Bone marrow (tissue), 2 donors: ENCODE measurements around the gene CST6.
"Not testable (repeated sequence)": the region's sequence is repeated elsewhere in the genome, so short reads cannot be mapped to it uniquely, and the experiment has no call there.

Source experiments
- DNase-seq, 2 donors: peaks; one replicate each; lab custom pipeline; 2025; lab: John Stamatoyannopoulos, UW

Gene CST6

DNA sequence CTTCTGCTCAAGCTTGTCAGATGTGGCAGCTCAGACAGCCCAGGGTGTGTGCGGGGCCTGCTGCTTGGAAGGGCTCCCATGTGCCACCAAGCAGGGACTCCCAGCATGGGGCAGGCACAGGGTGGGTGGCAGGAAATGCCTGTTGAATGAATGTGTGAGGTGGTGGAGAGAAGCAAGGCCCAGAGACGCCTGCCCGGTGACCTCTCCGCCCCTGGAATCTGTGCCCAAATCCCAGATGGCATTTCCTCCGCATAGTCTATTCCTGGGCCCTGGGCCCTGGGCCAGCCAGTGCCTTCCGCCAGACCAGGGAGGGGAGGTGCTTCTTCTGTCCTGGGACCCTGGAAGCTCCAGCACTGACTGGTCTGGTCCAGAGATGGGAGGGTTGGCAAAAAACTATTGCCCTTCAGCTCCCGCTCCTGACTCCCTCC, 3.7 kb downstream of the CST6 start:
- DNase-seq = no peak

- DNase-seq = no peak
Measured at GRCh38 chr11:66015936-66016792, 4.4 kb downstream of the CST6 start.

GRCh38 chr11:66016793-66017177, 5.0 kb downstream of the CST6 start:
- DNase-seq = no peak

GRCh38 chr11:66017321-66017720, 5.5 kb downstream of the CST6 start:
- no peak for DNase-seq

- no peak for DNase-seq
Measured at GRCh38 chr11:66020212-66020611, 8.4 kb downstream of the CST6 start.

DNA sequence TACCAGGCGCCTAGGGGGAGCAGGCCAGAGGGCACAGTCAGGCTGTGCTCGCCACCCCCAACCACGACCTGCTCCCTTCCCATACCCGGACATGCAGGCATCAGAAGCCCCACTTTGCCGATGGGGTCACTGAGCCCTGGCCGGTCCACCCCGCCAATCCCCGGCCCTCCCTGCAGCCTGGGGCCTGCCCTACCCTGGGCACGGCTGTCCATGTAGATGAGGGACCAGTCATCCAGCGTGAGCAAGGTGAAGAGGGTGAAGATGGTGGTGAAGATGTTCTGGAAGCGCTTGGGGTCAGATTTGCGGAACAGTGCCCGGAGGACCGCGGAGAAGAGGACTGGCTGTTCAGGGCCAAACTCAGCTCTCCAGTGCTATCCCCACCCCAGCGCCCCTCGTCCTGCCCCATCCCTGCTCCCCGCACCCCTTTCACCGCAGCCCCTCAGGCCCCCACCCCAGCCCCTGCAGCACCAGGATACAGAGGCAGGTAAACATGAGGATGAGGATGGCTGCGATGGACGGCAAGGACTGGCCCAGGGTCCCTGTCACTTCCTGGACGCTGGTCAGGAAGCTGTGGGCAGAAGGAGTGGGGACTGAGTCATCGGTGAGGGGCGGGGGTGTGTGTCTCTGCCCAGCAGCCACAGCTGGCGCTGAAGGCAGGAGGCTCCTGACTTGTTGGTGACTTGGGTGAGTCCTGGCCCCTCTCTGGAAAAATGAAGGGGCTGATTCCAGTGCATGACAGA, 9.0 kb downstream of the CST6 start:
- peak; percentile 53 to 78 for DNase-seq

DNA sequence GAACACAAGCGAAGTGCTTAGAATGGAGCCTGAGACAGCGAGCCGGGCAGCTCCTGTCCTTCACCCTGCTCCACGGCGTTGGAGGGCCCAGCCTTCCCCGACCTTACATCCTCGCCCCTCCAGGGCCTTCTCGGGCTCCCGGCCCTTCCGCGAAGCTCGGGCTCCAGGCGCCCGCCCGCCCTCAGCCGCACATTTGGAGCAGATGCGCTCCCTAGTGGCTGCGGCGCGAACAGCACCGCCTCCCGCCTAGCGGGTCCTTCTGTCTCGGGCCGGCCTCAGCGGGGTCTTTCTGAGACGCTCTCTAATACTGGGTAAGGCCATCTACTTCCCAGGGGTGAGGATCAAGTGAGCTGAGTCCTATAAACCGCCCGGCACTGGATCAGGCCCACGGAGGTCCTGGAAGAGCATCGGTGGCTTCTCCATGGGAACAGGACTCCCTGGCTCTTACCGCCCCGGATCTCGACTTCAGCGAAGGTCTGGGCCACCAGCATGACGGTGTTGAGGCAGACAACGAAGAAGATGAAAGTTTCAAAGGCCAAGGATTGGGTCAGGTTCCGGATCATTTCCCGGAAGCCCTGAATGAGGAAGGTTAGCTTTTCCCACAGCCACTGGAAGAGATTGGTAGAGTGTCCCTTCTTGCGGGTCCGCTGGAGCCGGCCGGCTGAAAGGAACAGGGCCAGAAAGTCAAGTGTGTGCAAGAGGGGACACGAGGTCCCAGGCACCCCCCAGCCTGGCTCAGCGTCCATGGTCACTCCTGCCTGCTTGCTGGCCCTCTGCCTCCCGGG, 10.8 kb downstream of the CST6 start:
- peak; percentile 45 to 48 for DNase-seq

DNA sequence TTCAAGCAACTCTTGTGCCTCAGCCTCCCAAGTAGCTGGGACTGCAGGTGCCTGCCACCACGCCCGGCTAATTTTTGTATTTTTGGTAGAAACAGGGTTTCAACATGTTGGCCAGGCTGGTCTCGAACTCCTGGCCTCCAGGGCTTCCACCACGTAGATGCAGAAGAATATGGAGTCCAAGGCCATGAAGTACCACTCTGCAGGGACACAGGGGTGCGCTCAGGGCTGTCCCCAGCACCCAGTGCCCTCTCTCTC, 11.3 kb downstream of the CST6 start:
- not testable (repeated sequence) for DNase-seq

- DNase-seq = no peak
Measured at GRCh38 chr11:66026017-66026529, 14.3 kb downstream of the CST6 start, which contains the start of gene CATSPER1. Gene CATSPER1, minus strand, starts transcription at chr11:66026479. Its CDS starts 100 bp downstream, at chr11:66026379.

- DNase-seq = no peak
Measured at GRCh38 chr11:66032957-66033735, 21.3 kb downstream of the CST6 start.

DNA sequence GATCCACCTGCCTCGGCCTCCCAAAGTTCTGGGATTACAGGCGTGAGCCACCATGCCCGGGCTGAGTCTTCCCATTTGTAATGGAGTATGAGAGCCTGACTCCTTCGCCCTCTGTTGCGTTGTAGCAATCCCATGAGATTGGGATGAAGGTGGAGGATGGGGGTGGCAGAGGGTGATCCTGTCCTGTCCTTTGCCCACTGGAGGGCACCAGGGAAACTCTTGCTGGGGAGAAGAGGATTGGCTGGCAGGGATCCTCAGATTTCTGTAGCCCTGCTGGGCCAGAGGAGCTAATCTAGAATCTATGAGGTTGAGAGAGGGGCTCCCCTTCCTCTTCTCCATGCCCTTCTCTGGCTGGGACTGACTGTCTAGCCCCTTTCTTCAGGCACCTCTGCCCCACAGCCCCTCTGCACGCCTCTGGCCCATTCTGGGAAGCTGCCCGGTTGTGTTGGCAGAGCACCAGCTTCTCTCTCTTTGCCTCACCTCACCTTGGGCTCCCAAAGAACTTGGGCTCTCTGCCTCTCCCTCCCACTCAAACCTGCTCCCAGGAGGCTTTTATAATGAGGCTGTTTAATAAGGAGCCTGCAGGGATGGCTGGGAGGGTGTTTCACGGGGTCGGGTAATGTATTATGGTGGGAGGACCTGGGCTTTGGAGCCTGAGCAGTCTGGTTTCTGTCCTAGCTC, 24.0 kb downstream of the CST6 start:
- DNase-seq = no peak

DNA sequence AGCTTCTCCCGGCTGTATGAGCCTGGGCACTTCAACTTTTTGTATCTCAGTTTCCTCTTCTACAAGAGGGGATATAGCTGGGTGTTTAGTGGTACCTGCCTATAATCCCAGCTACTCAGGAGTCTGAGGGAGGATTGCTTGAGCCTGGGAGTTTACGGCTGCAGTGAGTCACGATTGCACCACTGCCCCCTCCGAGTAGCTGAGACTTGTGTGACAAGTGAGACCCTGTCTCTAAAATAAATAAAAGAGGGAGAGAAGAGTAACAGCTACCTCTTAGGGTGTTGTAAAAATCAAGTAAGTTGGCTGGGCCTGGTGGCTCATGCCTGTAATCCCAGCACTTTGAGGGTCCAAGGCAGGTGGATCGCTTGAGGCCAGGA, 24.5 kb downstream of the CST6 start:
- DNase-seq = no peak

DNA sequence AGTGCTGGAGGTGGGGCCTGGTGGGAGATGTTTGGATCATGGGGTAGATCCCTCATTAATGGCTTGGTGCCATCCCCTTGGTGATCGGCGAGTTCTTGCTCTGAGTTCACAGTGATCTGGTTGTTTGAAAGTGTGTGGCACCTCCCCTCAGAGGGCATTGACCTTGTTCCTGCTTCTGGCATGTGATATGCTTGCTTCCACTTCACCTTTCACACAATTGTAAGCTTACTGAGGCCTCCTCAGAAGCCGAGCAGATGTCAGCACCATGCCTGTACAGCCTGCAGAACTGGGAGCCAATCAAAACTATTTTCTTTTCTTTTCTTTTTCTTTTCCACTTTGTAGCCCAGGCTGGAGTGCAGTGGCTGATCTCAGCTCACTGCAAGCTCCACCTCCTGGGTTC, 25.5 kb downstream of the CST6 start:
- no peak for DNase-seq

- no peak for DNase-seq
Measured at GRCh38 chr11:66039765-66040164, 28.0 kb downstream of the CST6 start.

GRCh38 chr11:66042227-66042995, 30.6 kb downstream of the CST6 start:
- no peak for DNase-seq

GRCh38 chr11:66042996-66043906, 31.4 kb downstream of the CST6 start:
- DNase-seq = no peak

DNA sequence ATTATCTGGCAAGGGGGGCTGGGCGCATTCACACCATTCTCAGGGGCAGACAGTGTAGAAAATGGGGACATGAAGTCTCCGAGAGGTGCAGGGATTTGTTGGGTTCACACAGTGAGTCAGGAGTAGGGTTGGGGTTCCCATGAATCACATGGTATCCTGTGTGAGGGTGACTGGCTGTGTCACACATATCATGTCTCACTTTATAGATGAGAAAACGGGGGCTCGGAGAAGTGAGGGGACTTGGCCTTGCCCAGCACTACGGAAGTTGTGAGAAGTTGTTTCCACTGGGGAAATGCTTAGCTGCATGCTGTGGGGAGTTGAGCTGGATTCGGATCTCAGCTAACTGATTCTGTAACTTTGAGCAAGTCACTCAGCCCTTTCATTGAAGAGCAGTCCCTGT, 32.9 kb downstream of the CST6 start:
- no peak for DNase-seq

- peak; percentile 13 to 53 for DNase-seq
Measured at GRCh38 chr11:66045177-66045639, 33.4 kb downstream of the CST6 start.

DNA sequence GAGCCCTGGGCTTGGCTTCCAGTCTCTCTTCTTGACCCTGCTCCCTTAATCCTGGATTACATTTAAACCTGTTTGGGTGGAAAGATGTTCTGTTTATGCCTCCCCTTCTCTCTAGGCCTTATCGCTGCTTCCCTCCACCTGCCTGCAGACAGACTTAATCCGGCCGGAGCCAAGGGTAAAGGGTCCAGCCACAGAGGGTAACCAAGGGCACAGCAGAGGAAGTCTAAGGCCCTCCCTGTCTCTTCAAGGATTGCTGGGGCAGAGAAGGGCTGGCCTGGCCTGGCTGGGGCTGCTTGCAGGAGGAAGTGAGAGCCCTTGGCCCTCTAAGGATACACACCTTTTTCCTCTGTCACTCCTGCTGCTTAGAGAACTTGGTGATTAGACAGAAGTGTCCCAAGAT, 35.1 kb downstream of the CST6 start:
- DNase-seq = no peak
